CD8-positive, alpha-beta memory T cell (primary cell): ENCODE results near the gene SMURF1. TPM values are rescaled to one million over a fixed set of nuclear protein-coding genes. Genes with fewer than 3 reads are reported as not detected.
A peak's percentile ranks its signal among the peaks of the same experiment; 100 is the strongest.

ENCODE experiments used
- CTCF ChIA-PET: fragments of 350-600 bp; sonication (Branson Sonifier 250); formaldehyde crosslinking; loops from one replicate; lab custom pipeline; 2021; ENCODE audit warnings: antibody characterized with exemption; lab: Charles Lee
- POLR2A ChIA-PET: fragments of 350-600 bp; sonication (Branson Sonifier 250); formaldehyde crosslinking; loops from one replicate; lab custom pipeline; 2021; ENCODE audit warnings: antibody characterized with exemption; lab: Charles Lee
- DNase-seq, 5 donors: peaks; one replicate each; pipeline versions ENCODE4 v3.0.0 to v3.0.0-alpha.2; 2020 to 2022; ENCODE audit warnings: mixed read lengths in 1 of 5
- H3K27ac ChIP-seq: one replicate; pipeline ENCODE4 v1.7.0; 2013; ENCODE audit warnings: low read depth, mild to moderate bottlenecking, low read length, moderate library complexity
- H3K27me3 ChIP-seq: 2 replicates; pipeline ENCODE4 v1.7.0; 2013; ENCODE audit warnings: low read length, mild to moderate bottlenecking; ENCODE audit not compliant: insufficient read depth, poor library complexity, severe bottlenecking
- H3K36me3 ChIP-seq: 2 replicates; pipeline ENCODE4 v1.7.0; 2013; ENCODE audit warnings: mild to moderate bottlenecking, low read length, moderate library complexity; ENCODE audit not compliant: insufficient read depth
- H3K4me1 ChIP-seq: 2 replicates; pipeline ENCODE4 v1.7.0; 2013; ENCODE audit warnings: mild to moderate bottlenecking, low read length, moderate library complexity; ENCODE audit not compliant: insufficient read depth
- H3K4me3 ChIP-seq: 2 replicates; pipeline ENCODE4 v1.7.0; 2013; ENCODE audit warnings: mild to moderate bottlenecking, low read length
- H3K9me3 ChIP-seq: 2 replicates; pipeline ENCODE4 v1.7.0; 2013; ENCODE audit warnings: mild to moderate bottlenecking, low read length
- H3K27ac Mint-ChIP-seq, 8 donors: one replicate each; pipeline ENCODE4 v1.8.0; 2020 to 2021; ENCODE audit warnings: mixed read lengths in 8 of 8, mild to moderate bottlenecking in 6 of 8, inconsistent platforms in 3 of 8, moderate library complexity in 3 of 8
- H3K27me3 Mint-ChIP-seq, 2 donors: one replicate each; pipeline ENCODE4 v1.8.0; 2020 to 2021; ENCODE audit warnings: mixed read lengths in 2 of 2, mild to moderate bottlenecking in 1 of 2, moderate library complexity in 1 of 2
- H3K36me3 Mint-ChIP-seq, 3 donors: one replicate each; pipeline ENCODE4 v1.8.0; 2020 to 2021; ENCODE audit warnings: mixed read lengths in 3 of 3, inconsistent platforms in 1 of 3, mild to moderate bottlenecking in 1 of 3
- H3K4me1 Mint-ChIP-seq, 3 donors: one replicate each; pipeline ENCODE4 v1.8.0; 2020 to 2021; ENCODE audit warnings: mixed read lengths in 3 of 3, inconsistent platforms in 1 of 3, mild to moderate bottlenecking in 1 of 3
- H3K4me3 Mint-ChIP-seq, 7 donors: one replicate each; pipeline ENCODE4 v1.8.0; 2020 to 2021; ENCODE audit warnings: mixed read lengths in 7 of 7, mild to moderate bottlenecking in 6 of 7, moderate library complexity in 4 of 7, inconsistent platforms in 2 of 7
- H3K9me3 Mint-ChIP-seq, 5 donors: one replicate each; pipeline ENCODE4 v1.8.0; 2020 to 2022; ENCODE audit warnings: mixed read lengths in 5 of 5, mild to moderate bottlenecking in 3 of 5, moderate library complexity in 2 of 5, inconsistent platforms in 1 of 5
- polyA plus RNA-seq: library from polyadenylated mRNA; unstranded; fragments of 300-500 nt; fragmentation: Illumina TruSeq; gene quantifications from one replicate; pipeline ENCODE4 v1.2.3, GENCODE V29; 2021
- total RNA-seq, 2 experiments: library from RNA; stranded (reverse); gene quantifications; one replicate each; pipeline ENCODE4 v1.2.3, GENCODE V29; 2021

SMURF1 gene
- total and polyA plus RNA-seq, 3 experiments from 2014 or later = 2.2 to 14.9 (median 14.8) TPM

- POLR2A ChIA-PET = no interaction called here
- no peak overlapping the region for H3K4me3 Mint-ChIP-seq
- H3K4me1 Mint-ChIP-seq = peaks cover 50 to 76% (median 65%) of the 10 kb centered on the region in 3 donors
- CTCF ChIA-PET = no interaction called here
- H3K9me3 ChIP-seq = no peaks in the 10 kb centered on the region
- no peaks in the 10 kb centered on the region for H3K9me3 Mint-ChIP-seq
- peaks cover 0 to 2% (median 0%) of the 10 kb centered on the region in 3 donors for H3K36me3 Mint-ChIP-seq
- H3K4me1 ChIP-seq = peaks cover 13% of the 10 kb centered on the region
- no peak overlapping the region for H3K4me3 ChIP-seq
- no peak for DNase-seq
- no peaks in the 10 kb centered on the region for H3K36me3 ChIP-seq
- peak overlapping the region in 1 of 8 donors; percentile 27 for H3K27ac Mint-ChIP-seq
- H3K27me3 ChIP-seq = no peaks in the 10 kb centered on the region
- H3K27me3 Mint-ChIP-seq = no peaks in the 10 kb centered on the region
- H3K27ac ChIP-seq = no peak overlapping the region
Observed at GRCh38 chr7:99129536-99129935, 14.4 kb downstream of the SMURF1 start.

DNA sequence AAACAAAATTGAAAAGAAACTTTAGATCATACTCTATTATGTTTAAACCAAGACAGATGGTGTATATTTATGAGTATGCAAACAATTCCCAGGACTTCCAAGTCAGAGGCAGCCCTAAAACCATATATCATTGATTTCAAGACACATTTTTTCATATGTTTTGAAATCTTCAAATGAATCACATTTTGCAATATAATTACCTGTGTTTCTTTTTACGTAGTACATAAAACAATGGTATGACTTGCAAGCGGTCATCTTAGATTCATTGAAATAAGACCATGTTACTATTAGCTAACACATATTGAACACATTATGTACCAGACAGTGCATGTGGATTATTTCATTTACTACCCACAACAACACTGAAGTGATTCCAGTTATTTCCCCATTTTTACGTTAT, 14.9 kb downstream of the SMURF1 start:
- Mint-ChIP-seq H3K36me3 (peaks cover 0 to 2% (median 0%) of the 10 kb centered on the region in 3 donors), H3K4me1 (peaks cover 51 to 76% (median 65%) of the 10 kb centered on the region in 3 donors), H3K9me3 (no peaks in the 10 kb centered on the region), H3K27me3 (no peaks in the 10 kb centered on the region), H3K27ac (no peak overlapping the region), H3K4me3 (no peak overlapping the region)
- Histone ChIP-seq H3K4me3 (no peak overlapping the region), H3K27me3 (no peaks in the 10 kb centered on the region), H3K36me3 (no peaks in the 10 kb centered on the region), H3K9me3 (no peaks in the 10 kb centered on the region), H3K4me1 (peaks cover 18% of the 10 kb centered on the region), H3K27ac (no peak overlapping the region)
- ChIA-PET CTCF (no interaction called here), POLR2A (no interaction called here)
- DNase-seq = no peak

- Mint-ChIP-seq H3K4me1 (peaks cover 53 to 75% (median 65%) of the 10 kb centered on the region in 3 donors), H3K36me3 (peaks cover 0 to 2% (median 0%) of the 10 kb centered on the region in 3 donors), H3K27ac (no peak overlapping the region), H3K4me3 (no peak overlapping the region), H3K9me3 (no peaks in the 10 kb centered on the region), H3K27me3 (no peaks in the 10 kb centered on the region)
- Histone ChIP-seq H3K4me1 (peaks cover 13% of the 10 kb centered on the region), H3K4me3 (no peak overlapping the region), H3K36me3 (no peaks in the 10 kb centered on the region), H3K9me3 (no peaks in the 10 kb centered on the region), H3K27me3 (no peaks in the 10 kb centered on the region), H3K27ac (no peak overlapping the region)
- ChIA-PET CTCF (no interaction called here), POLR2A (no interaction called here)
- DNase-seq = no peak
Observed at GRCh38 chr7:99128076-99128950, 15.6 kb downstream of the SMURF1 start.

DNA sequence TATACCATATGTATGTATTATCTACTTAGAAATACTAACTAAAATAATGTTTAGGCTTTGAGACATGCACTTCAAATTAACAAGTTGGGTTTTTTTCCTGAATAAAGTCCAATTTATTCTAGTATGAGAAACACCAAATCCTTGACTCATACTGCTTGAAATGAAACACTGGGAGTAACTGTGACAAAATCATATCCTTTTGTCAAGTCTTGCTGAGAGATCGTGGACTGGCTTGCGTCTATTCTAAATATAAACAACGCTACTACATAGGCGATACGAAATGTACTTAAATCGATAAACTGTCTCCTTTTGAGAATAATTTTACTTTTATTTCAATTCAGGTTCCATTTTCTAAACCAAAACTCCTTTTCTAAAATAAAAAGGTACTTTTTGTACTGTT, 16.3 kb downstream of the SMURF1 start:
- peak overlapping the region; percentile 35 for H3K27ac ChIP-seq
- H3K4me3 ChIP-seq = no peak overlapping the region
- DNase-seq = no peak
- no peak overlapping the region for H3K4me3 Mint-ChIP-seq
- POLR2A ChIA-PET = no interaction called here
- H3K9me3 ChIP-seq = no peaks in the 10 kb centered on the region
- peaks cover 12% of the 10 kb centered on the region for H3K4me1 ChIP-seq
- peaks cover 47 to 68% (median 58%) of the 10 kb centered on the region in 3 donors for H3K4me1 Mint-ChIP-seq
- no peaks in the 10 kb centered on the region for H3K36me3 ChIP-seq
- H3K36me3 Mint-ChIP-seq = peaks cover 0 to 4% (median 0%) of the 10 kb centered on the region in 3 donors
- H3K27me3 Mint-ChIP-seq = no peaks in the 10 kb centered on the region
- CTCF ChIA-PET = no interaction called here
- no peak overlapping the region for H3K27ac Mint-ChIP-seq
- no peaks in the 10 kb centered on the region for H3K27me3 ChIP-seq
- H3K9me3 Mint-ChIP-seq = no peaks in the 10 kb centered on the region

- no peak overlapping the region for H3K4me3 Mint-ChIP-seq
- H3K4me3 ChIP-seq = no peak overlapping the region
- H3K27me3 ChIP-seq = no peaks in the 10 kb centered on the region
- peaks cover 41 to 62% (median 52%) of the 10 kb centered on the region in 3 donors for H3K4me1 Mint-ChIP-seq
- DNase-seq = no peak
- peaks cover 0 to 5% (median 0%) of the 10 kb centered on the region in 3 donors for H3K36me3 Mint-ChIP-seq
- H3K27me3 Mint-ChIP-seq = no peaks in the 10 kb centered on the region
- no peaks in the 10 kb centered on the region for H3K36me3 ChIP-seq
- H3K9me3 ChIP-seq = no peaks in the 10 kb centered on the region
- H3K27ac Mint-ChIP-seq = peak overlapping the region in 1 of 8 donors; percentile 62
- CTCF ChIA-PET = no interaction called here
- POLR2A ChIA-PET = no interaction called here
- H3K4me1 ChIP-seq = peaks cover 12% of the 10 kb centered on the region
- H3K9me3 Mint-ChIP-seq = no peaks in the 10 kb centered on the region
- peak overlapping the region; percentile 35 for H3K27ac ChIP-seq
Observed at GRCh38 chr7:99126921-99127553, 16.9 kb downstream of the SMURF1 start.

- H3K36me3 ChIP-seq = no peaks in the 10 kb centered on the region
- no peaks in the 10 kb centered on the region for H3K9me3 Mint-ChIP-seq
- peaks cover 0 to 8% (median 6%) of the 10 kb centered on the region in 3 donors for H3K36me3 Mint-ChIP-seq
- no peaks in the 10 kb centered on the region for H3K27me3 Mint-ChIP-seq
- POLR2A ChIA-PET = no interaction called here
- no peak overlapping the region for H3K4me3 Mint-ChIP-seq
- H3K4me3 ChIP-seq = no peak overlapping the region
- H3K27ac Mint-ChIP-seq = peak overlapping the region in 1 of 8 donors; percentile 68
- peaks cover 35 to 60% (median 44%) of the 10 kb centered on the region in 3 donors for H3K4me1 Mint-ChIP-seq
- DNase-seq = no peak
- CTCF ChIA-PET = no interaction called here
- H3K27me3 ChIP-seq = no peaks in the 10 kb centered on the region
- peak overlapping the region; percentile 32 for H3K27ac ChIP-seq
- peaks cover 13% of the 10 kb centered on the region for H3K4me1 ChIP-seq
- H3K9me3 ChIP-seq = no peaks in the 10 kb centered on the region
Observed at GRCh38 chr7:99125505-99125865, 18.4 kb downstream of the SMURF1 start.

DNA sequence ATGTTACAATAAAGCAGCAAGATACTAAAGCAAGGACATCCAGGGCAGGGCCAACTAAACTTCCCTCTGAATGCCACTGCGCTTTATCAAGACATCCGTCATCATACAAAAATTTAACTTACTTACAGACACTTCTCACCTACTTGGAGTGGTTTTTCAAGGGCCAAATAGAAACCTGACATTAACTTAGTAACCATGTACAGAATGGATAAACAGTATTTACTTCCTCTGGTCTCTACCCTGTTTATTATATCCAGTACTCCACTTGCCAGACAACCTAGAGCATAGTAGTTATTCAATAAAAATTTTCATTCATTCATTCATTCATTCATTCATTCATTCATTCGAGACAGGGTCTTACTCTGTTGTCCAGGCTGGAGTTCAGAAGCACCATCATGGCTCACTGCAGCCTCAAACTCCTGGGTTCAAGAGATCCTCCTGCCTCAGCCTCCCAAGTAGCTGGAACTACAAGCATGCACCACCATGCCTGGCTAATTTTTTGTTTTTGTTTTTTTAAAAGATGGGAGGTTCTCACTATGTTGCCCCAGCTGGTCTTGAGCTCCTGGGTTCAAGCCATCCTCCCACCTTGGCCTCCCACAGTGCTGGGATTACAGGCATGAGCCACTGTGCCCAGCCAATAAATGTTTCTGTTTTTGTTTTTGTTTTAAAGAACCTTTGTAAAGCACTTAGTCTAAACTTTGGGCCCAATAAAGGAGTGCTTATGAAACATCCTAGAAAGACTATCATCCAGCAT, 19.0 kb downstream of the SMURF1 start:
- H3K36me3 ChIP-seq = no peaks in the 10 kb centered on the region
- H3K27me3 Mint-ChIP-seq = no peaks in the 10 kb centered on the region
- DNase-seq = no peak
- peaks cover 5 to 13% (median 12%) of the 10 kb centered on the region in 3 donors for H3K36me3 Mint-ChIP-seq
- H3K9me3 Mint-ChIP-seq = no peaks in the 10 kb centered on the region
- no peak overlapping the region for H3K27ac ChIP-seq
- no peak overlapping the region for H3K4me3 ChIP-seq
- H3K27me3 ChIP-seq = no peaks in the 10 kb centered on the region
- no peaks in the 10 kb centered on the region for H3K9me3 ChIP-seq
- peak overlapping the region in 2 of 8 donors; percentile 7 to 42 for H3K27ac Mint-ChIP-seq
- peak overlapping the region in 1 of 7 donors; percentile 40 for H3K4me3 Mint-ChIP-seq
- ChIA-PET CTCF (no interaction called here), POLR2A (no interaction called here)
- H3K4me1 ChIP-seq = peaks cover 15% of the 10 kb centered on the region
- peaks cover 38 to 61% (median 49%) of the 10 kb centered on the region in 3 donors for H3K4me1 Mint-ChIP-seq
